NT2/D1 (cell line): ENCODE measurements around the gene ITGA1.
A peak's percentile ranks its signal among the peaks of the same experiment; 100 is the strongest.

Experiments used
- DNase-seq: peaks from one replicate; pipeline ENCODE4 v3.0.0-alpha.2; 2011; ENCODE audit warnings: low read depth, low spot score
- H3K27me3 ChIP-seq: 2 replicates; pipeline ENCODE4 v1.6.0; 2011; ENCODE audit warnings: mild to moderate bottlenecking; ENCODE audit not compliant: insufficient read length, insufficient read depth
- H3K36me3 ChIP-seq: 2 replicates; pipeline ENCODE4 v1.6.1; 2011; ENCODE audit warnings: mild to moderate bottlenecking, low read length, mixed read lengths; ENCODE audit not compliant: insufficient read depth, insufficient read length
- H3K4me1 ChIP-seq: 2 replicates; pipeline ENCODE4 v1.5.1; 2011; ENCODE audit not compliant: insufficient read depth, insufficient read length
- H3K4me3 ChIP-seq: 2 replicates; pipeline ENCODE4 v1.5.1; 2011; ENCODE audit warnings: low read depth; ENCODE audit not compliant: insufficient read length
- H3K9ac ChIP-seq: 2 replicates; pipeline ENCODE4 v1.6.0; 2011; ENCODE audit warnings: low read depth; ENCODE audit not compliant: insufficient read length
- H3K9me3 ChIP-seq: 2 replicates; pipeline ENCODE4 v1.5.1; 2011; ENCODE audit warnings: mild to moderate bottlenecking, low read length; ENCODE audit not compliant: insufficient read depth
- SUZ12 ChIP-seq: IDR thresholded peaks from 2 replicates; pipeline ENCODE4 v1.6.1; 2011; ENCODE audit not compliant: insufficient read length, insufficient read depth; ENCODE audit errors: extremely low read depth
- YY1 ChIP-seq: IDR thresholded peaks from 2 replicates; pipeline ENCODE4 v1.6.1; 2011; ENCODE audit not compliant: insufficient read length, insufficient read depth
- ZNF274 ChIP-seq: IDR thresholded peaks from 2 replicates; pipeline ENCODE4 v1.6.1; 2011; ENCODE audit warnings: mild to moderate bottlenecking, low read depth, low read length

The ITGA1 gene

DNA sequence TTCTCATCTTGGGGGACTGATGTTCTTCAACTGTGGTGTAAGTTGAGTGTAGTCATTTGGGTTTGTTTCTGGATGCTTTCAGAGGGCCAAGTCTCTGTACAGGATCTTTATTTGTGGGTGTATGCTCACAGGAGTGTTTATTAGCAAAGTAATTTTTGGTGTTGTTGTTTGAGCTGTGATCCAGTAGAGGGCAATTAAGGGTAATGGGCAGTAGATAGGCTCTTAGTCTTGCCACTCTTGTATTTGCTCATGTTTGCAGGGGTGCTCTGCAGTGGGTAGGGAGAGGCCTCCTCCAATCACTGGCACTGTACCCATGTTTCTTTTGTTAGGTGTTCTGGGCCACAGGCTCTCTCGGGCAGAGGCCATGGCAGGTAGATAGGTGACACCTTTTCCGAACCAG, 155.6 kb downstream of the ITGA1 start:
- H3K9ac ChIP-seq: no peak overlapping the region
- H3K4me3 ChIP-seq: no peak overlapping the region
- no peaks in the 10 kb centered on the region for H3K36me3 ChIP-seq
- H3K27me3 ChIP-seq: no peaks in the 10 kb centered on the region
- no peaks in the 10 kb centered on the region for H3K4me1 ChIP-seq
- TF ChIP-seq ZNF274: no peak
- no peak for TF ChIP-seq YY1
- no peak for TF ChIP-seq SUZ12
- no peaks in the 10 kb centered on the region for H3K9me3 ChIP-seq
- no peak for DNase-seq

DNA sequence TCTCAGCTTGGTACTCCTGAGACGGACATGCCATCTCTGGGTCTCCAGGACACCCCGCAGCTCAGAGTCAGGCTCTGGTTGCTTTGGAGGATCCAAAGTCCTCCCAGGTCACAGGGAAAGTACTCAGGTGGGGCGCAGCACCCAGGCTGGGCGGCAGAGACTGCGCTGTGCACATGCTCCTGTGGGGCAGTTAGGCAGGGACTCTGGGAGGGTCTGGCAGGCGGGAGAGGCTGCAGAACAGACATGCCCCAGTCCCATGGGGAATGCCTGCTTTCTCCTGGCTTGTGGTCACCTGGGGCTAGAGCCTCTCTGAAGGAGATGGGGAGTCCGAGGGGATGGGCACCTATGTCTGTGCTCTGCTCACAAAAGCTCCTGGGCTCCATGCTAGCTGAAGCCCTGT, 156.1 kb downstream of the ITGA1 start:
- Histone ChIP-seq H3K27me3 (no peaks in the 10 kb centered on the region), H3K9ac (no peak overlapping the region), H3K9me3 (no peaks in the 10 kb centered on the region), H3K4me1 (no peaks in the 10 kb centered on the region), H3K4me3 (no peak overlapping the region), H3K36me3 (no peaks in the 10 kb centered on the region)
- no peak for DNase-seq
- no peak for TF ChIP-seq ZNF274
- no peak for TF ChIP-seq YY1
- TF ChIP-seq SUZ12: no peak

DNA sequence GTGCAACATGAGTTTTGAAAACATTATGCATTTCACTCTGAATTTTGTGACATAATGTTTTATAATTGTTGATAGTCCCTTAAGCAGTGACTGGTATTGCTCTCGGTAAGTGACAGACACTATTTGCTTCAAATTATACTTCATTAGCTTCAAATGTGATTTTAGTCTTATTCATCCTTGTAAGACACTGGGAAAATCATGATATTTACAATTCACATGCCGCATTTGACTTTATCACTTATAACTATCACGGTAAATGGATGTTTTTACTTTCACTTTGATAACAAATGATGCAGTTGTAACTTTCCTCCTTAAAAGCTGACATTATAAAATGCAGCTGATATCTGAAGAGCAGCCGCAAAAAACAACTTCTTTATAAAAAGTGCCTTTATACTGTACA, 157.3 kb downstream of the ITGA1 start:
- Histone ChIP-seq H3K4me1 (no peaks in the 10 kb centered on the region), H3K9ac (no peak overlapping the region), H3K4me3 (no peak overlapping the region), H3K36me3 (no peaks in the 10 kb centered on the region), H3K27me3 (no peaks in the 10 kb centered on the region), H3K9me3 (no peaks in the 10 kb centered on the region)
- no peak for DNase-seq
- TF ChIP-seq ZNF274: no peak
- no peak for TF ChIP-seq SUZ12
- TF ChIP-seq YY1: no peak

DNA sequence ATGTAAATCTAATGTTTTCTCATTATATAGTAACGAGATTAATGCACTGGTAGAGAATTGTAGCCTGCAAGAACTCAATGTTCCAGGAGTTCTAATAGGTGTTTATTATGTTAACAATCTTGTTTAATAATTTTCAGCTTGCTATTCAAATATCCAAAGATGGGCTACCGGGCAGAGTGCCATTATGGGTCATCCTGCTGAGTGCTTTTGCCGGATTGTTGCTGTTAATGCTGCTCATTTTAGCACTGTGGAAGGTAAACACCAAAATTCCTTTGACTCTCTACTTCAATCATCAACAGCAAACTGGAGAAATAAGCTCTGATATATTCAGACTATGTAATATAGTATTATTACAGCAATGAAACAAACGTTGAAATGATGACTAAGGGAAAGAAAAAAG, 159.5 kb downstream of the ITGA1 start:
- no peak for DNase-seq
- H3K9me3 ChIP-seq: no peaks in the 10 kb centered on the region
- H3K4me3 ChIP-seq: no peak overlapping the region
- no peaks in the 10 kb centered on the region for H3K4me1 ChIP-seq
- H3K27me3 ChIP-seq: no peaks in the 10 kb centered on the region
- no peaks in the 10 kb centered on the region for H3K36me3 ChIP-seq
- TF ChIP-seq SUZ12 (no peak), YY1 (no peak), ZNF274 (no peak)
- H3K9ac ChIP-seq: no peak overlapping the region

DNA sequence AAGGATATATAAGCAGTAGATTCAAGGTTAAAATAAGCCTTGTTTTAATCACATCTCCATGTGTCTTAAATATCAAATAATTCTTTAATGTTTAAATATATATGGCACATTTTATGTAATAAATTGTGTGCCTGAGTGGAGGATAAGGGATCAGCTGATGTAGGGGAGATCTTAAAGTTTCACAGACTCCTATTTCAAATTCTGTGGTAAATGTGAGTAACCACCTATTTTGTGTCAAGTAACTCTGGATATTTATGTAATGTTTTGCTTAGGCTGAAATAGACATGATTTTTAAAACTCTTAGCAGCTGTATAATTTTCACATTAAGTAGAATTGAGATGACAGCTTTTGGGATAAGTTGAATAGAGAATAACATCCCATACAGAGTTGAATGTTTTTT, 160.1 kb downstream of the ITGA1 start:
- no peaks in the 10 kb centered on the region for H3K27me3 ChIP-seq
- H3K36me3 ChIP-seq: no peaks in the 10 kb centered on the region
- DNase-seq: no peak
- H3K4me1 ChIP-seq: no peaks in the 10 kb centered on the region
- H3K4me3 ChIP-seq: no peak overlapping the region
- no peaks in the 10 kb centered on the region for H3K9me3 ChIP-seq
- TF ChIP-seq SUZ12: no peak
- TF ChIP-seq YY1: no peak
- no peak for TF ChIP-seq ZNF274
- no peak overlapping the region for H3K9ac ChIP-seq

DNA sequence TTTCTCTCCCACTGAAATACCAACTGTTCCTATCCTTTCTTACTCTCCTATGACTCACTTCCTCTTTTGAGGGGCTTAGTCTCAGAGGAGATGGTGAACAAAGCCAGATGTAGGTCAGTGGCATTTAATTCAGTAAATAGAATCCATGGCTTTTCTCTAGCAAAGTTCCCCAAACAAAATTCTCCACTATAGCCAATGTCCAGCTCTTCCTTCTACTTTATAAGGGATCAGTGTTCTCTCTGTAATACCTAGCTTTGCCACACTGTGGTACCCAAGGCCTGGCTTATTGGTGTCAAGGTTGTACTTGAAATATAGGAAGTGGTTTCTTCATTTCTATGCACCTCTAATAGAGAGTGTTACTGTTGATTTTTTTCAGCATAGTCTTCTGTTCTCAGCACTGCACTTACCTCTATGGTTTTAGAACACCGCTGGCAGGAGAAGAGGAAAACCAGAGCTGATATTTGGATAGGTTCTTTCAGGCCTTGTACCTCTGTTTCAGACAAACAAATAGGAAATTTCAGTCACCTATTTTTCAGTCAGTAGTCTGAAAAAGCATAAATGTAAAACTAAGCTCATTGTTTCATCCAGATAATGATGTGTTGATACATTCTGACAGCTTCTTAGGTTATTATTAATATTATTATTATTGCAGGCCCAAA, 160.8 kb downstream of the ITGA1 start:
- peak; percentile 33 for DNase-seq
- TF ChIP-seq SUZ12: no peak
- TF ChIP-seq YY1: no peak
- no peak for TF ChIP-seq ZNF274
- H3K36me3 ChIP-seq: no peaks in the 10 kb centered on the region
- no peak overlapping the region for H3K4me3 ChIP-seq
- no peak overlapping the region for H3K9ac ChIP-seq
- H3K9me3 ChIP-seq: no peaks in the 10 kb centered on the region
- H3K4me1 ChIP-seq: no peaks in the 10 kb centered on the region
- H3K27me3 ChIP-seq: no peaks in the 10 kb centered on the region

DNA sequence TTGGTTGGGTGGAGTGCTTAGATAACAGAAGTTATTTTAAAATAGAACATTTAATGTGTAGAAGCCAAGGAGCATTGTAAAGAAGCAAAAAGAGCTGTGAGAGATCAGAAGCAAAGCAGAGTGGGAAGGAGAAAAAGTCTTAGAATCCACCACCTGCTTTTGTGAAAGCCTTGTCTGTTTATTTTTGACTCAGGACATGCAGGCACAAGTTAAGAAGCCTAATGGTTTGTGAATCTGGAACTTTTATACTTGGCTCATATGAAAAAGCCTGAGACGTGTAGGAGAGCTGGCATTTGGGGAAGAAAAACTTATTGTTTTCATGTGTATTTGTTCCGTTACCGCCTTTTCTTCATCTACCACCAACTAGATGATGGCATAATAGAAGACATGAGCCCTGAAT, 163.0 kb downstream of the ITGA1 start:
- no peak overlapping the region for H3K9ac ChIP-seq
- H3K36me3 ChIP-seq: no peaks in the 10 kb centered on the region
- H3K9me3 ChIP-seq: no peaks in the 10 kb centered on the region
- no peaks in the 10 kb centered on the region for H3K27me3 ChIP-seq
- no peak for DNase-seq
- no peak for TF ChIP-seq ZNF274
- no peaks in the 10 kb centered on the region for H3K4me1 ChIP-seq
- H3K4me3 ChIP-seq: no peak overlapping the region

DNA sequence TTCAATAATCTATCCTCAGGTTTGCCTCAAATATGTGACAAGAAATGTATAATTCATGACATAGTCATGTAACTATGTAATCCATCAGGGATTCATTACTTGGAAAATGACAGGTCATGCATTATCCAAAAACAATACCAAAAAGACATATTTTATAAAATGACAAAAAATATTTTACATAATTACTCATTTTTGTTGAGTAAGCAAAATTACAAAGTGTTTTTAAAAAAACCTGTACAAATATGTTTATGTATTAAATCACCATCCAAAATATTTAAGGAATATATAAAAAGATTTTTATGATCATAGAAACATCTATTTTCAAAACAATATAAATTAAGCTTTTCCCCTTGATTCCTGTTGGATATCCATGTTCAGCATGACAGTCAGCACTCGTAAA, 164.8 kb downstream of the ITGA1 start:
- no peak overlapping the region for H3K4me3 ChIP-seq
- H3K9me3 ChIP-seq: no peaks in the 10 kb centered on the region
- H3K4me1 ChIP-seq: no peaks in the 10 kb centered on the region
- no peaks in the 10 kb centered on the region for H3K27me3 ChIP-seq
- H3K36me3 ChIP-seq: no peaks in the 10 kb centered on the region
- H3K9ac ChIP-seq: no peak overlapping the region
- no peak for TF ChIP-seq YY1
- TF ChIP-seq ZNF274: no peak
- no peak for TF ChIP-seq SUZ12
- no peak for DNase-seq
